Astrocyte (in vitro differentiated cells and primary cell): ENCODE measurements around the gene PAX5.

ENCODE experiments used
- CTCF ChIP-seq: IDR thresholded peaks from 2 replicates; pipeline ENCODE4 v1.5.1; 2011; ENCODE audit warnings: low read depth, mild to moderate bottlenecking, inconsistent platforms, low read length, moderate library complexity; ENCODE audit not compliant: insufficient read depth
- EZH2 ChIP-seq: IDR thresholded peaks from 2 replicates; pipeline ENCODE4 v1.6.1; 2012; ENCODE audit warnings: mild to moderate bottlenecking, low read length, inconsistent platforms; ENCODE audit not compliant: insufficient read depth

- TF ChIP-seq CTCF (no peak), EZH2 (no peak)
These were observed 94.9 kb downstream of the PAX5 start for GRCh38 chr9:36939214-36939613.
